CD4-positive, alpha-beta T cell (primary cell): ENCODE results near the gene HYAL1. TPM values are rescaled to one million over a fixed set of nuclear protein-coding genes. Genes with fewer than 3 reads are reported as not detected.

ENCODE experiments used
- ATAC-seq: fragments of 200-7000 bp; cut with Tn5 transposase; one replicate; pipeline ENCODE4 v1.10.0; 2022; ENCODE audit warnings: mild to moderate bottlenecking; ENCODE audit not compliant: poor library complexity
- CTCF ChIA-PET: fragments of 350-600 bp; sonication (Branson Sonifier 250); formaldehyde crosslinking; loops from one replicate; lab custom pipeline; 2021; ENCODE audit warnings: antibody characterized with exemption, inconsistent platforms; lab: Charles Lee
- POLR2A ChIA-PET: fragments of 350-600 bp; sonication (Branson Sonifier 250); formaldehyde crosslinking; loops from one replicate; lab custom pipeline; 2021; ENCODE audit warnings: antibody characterized with exemption, inconsistent platforms; lab: Charles Lee
- DNase-seq, 14 experiments: peaks; one replicate each; pipeline ENCODE4 v3.0.0-alpha.2; 2013 to 2020; ENCODE audit warnings: mixed read lengths in 2 of 14
- H3K27ac ChIP-seq, 2 donors: one replicate each; pipeline versions ENCODE4 v1.5.1 to v1.7.0; 2013; ENCODE audit warnings: low read length in 2 of 2, low read depth in 1 of 2, mild to moderate bottlenecking in 1 of 2
- H3K27me3 ChIP-seq, 2 experiments: 1 replicate in 1 of 2; 2 replicates in 1 of 2; pipeline versions ENCODE4 v1.6.1 to v1.7.0; 2013; ENCODE audit warnings: low read length in 2 of 2, control low read depth in 1 of 2, mild to moderate bottlenecking in 1 of 2, moderate library complexity in 1 of 2; ENCODE audit not compliant: insufficient read depth in 2 of 2, control insufficient read depth in 1 of 2
- H3K36me3 ChIP-seq: one replicate; pipeline ENCODE4 v1.6.1; 2013; ENCODE audit warnings: low read length, control low read depth; ENCODE audit not compliant: insufficient read depth
- H3K4me1 ChIP-seq: one replicate; pipeline ENCODE4 v1.6.1; 2013; ENCODE audit warnings: low read length, control low read depth; ENCODE audit not compliant: insufficient read depth
- H3K4me3 ChIP-seq: one replicate; pipeline ENCODE4 v1.5.1; 2013; ENCODE audit warnings: mild to moderate bottlenecking, low read length, moderate library complexity
- H3K9me3 ChIP-seq, 2 experiments: 1 replicate in 1 of 2; 2 replicates in 1 of 2; pipeline versions ENCODE4 v1.6.1 to v1.7.0; 2013; ENCODE audit warnings: low read length in 2 of 2, mild to moderate bottlenecking in 2 of 2, control low read depth in 1 of 2, moderate library complexity in 1 of 2; ENCODE audit not compliant: control insufficient read depth in 1 of 2, insufficient read depth in 1 of 2
- H3K27ac Mint-ChIP-seq: one replicate; pipeline ENCODE4 v1.8.0; 2020; ENCODE audit warnings: mixed read lengths
- H3K27me3 Mint-ChIP-seq: one replicate; pipeline ENCODE4 v1.8.0; 2021; ENCODE audit warnings: mixed read lengths
- H3K36me3 Mint-ChIP-seq: one replicate; pipeline ENCODE4 v1.8.0; 2021; ENCODE audit warnings: low read depth, mixed read lengths
- H3K4me1 Mint-ChIP-seq: one replicate; pipeline ENCODE4 v1.8.0; 2021; ENCODE audit warnings: low read depth, mixed read lengths
- H3K4me3 Mint-ChIP-seq: one replicate; pipeline ENCODE4 v1.8.0; 2020; ENCODE audit warnings: mild to moderate bottlenecking, mixed read lengths
- H3K9me3 Mint-ChIP-seq: one replicate; pipeline ENCODE4 v1.8.0; 2020; ENCODE audit warnings: mixed read lengths
- intact Hi-C, 2 experiments: fragments of 100-400 bp; cut with DNase I in 1 of 2; cut with micrococcal nuclease in 1 of 2; formaldehyde crosslinking; loops; one replicate each; pipeline versions ENCODE4 v1.15.1 to v1.9.0; 2023 to 2025; cut with DNase I, micrococcal nuclease
- polyA plus RNA-seq, 2 donors: library from polyadenylated mRNA; unstranded; fragments of 120-200 nt; gene quantifications; one replicate each; pipeline ENCODE4 v1.2.1, GENCODE V29; 2013
- total RNA-seq, 174 experiments: library from RNA in 2 of 174; stranded (reverse) in 2 of 174; gene quantifications; one replicate each; pipeline ENCODE4 v1.2.3 and lab custom pipeline; 2021 to 2026
- TF ChIP-seq, protein P1 (sequence below): fragments of 200-600 bp; IDR thresholded peaks from one replicate; pipeline ENCODE4 v1.8.0; 2022; ENCODE audit warnings: antibody characterized with exemption, mild to moderate bottlenecking

The HYAL1 gene, protein sequence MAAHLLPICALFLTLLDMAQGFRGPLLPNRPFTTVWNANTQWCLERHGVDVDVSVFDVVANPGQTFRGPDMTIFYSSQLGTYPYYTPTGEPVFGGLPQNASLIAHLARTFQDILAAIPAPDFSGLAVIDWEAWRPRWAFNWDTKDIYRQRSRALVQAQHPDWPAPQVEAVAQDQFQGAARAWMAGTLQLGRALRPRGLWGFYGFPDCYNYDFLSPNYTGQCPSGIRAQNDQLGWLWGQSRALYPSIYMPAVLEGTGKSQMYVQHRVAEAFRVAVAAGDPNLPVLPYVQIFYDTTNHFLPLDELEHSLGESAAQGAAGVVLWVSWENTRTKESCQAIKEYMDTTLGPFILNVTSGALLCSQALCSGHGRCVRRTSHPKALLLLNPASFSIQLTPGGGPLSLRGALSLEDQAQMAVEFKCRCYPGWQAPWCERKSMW
- total RNA-seq, result under 1 TPM in 1 of 2 experiments, not detected in 1; 0.38 TPM
- polyA plus RNA-seq (2013, experiment 1 of 2), result 0.33 TPM
- 0.42 TPM for polyA plus RNA-seq (2013, experiment 2 of 2)
- total RNA-seq (lab: John Stamatoyannopoulos, UW), result 0 to 0.71 (median 0.19) reads per million in 172 experiments

DNA sequence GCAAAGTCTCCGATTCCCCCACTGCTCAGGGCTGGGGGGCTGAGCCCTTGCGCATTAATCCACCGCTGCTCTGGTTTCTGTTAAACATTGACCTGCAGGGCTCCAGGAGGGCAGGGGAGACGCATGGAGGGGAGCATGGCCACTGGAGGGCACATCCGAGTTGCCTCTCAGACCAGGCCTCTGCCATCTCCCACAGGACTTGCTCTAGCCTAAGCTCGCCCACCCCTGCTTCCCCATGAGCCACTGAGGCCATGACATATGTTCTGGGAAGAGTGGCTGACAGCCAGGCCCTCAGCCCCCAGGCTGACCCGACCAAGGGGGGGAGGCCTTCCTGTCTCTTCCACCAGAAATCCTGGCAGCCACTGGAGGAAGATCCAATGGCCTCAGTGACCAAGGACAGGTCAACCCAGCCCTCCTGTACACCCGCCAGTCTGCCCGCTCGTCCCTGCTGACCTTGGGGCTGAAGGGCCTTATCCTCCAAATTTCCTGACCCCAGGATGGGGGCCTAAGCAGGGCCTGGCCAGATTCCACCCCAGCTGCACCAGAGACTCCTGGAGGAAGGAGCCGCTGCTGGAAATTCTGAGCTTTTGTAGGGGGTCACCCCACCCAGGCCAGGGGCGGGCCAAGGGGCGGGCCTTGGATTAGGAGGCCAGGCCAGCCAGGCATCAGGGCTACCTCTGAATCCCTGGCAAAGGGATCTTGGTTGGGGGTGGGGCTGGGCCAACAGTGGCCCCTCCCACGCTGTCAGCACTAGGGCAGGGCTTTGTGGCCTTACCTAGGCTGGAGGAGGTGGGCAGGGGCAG, at the start of gene HYAL1:
Gene HYAL1, minus strand, starts transcription at position 562 of the 803 bp plus-strand sequence. CDS start 618 bp downstream, outside the sequence.
- Mint-ChIP-seq H3K27me3 (no peaks in the 10 kb centered on the region), H3K36me3 (peaks cover 7% of the 10 kb centered on the region), H3K4me3 (no peak within 1 kb of the TSS), H3K27ac (no peak within 1 kb of the TSS), H3K9me3 (no peaks in the 10 kb centered on the region), H3K4me1 (peaks cover 24% of the 10 kb centered on the region)
- no peak within 1 kb of the TSS for H3K4me3 ChIP-seq
- TF ChIP-seq, protein P1, sequence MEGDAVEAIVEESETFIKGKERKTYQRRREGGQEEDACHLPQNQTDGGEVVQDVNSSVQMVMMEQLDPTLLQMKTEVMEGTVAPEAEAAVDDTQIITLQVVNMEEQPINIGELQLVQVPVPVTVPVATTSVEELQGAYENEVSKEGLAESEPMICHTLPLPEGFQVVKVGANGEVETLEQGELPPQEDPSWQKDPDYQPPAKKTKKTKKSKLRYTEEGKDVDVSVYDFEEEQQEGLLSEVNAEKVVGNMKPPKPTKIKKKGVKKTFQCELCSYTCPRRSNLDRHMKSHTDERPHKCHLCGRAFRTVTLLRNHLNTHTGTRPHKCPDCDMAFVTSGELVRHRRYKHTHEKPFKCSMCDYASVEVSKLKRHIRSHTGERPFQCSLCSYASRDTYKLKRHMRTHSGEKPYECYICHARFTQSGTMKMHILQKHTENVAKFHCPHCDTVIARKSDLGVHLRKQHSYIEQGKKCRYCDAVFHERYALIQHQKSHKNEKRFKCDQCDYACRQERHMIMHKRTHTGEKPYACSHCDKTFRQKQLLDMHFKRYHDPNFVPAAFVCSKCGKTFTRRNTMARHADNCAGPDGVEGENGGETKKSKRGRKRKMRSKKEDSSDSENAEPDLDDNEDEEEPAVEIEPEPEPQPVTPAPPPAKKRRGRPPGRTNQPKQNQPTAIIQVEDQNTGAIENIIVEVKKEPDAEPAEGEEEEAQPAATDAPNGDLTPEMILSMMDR, result no peak
- H3K9me3 ChIP-seq, result no peaks in the 10 kb centered on the region
- ChIA-PET CTCF (no interaction called here), POLR2A (interaction anchor here (1.4 kb wide), 1 partner anchor 18 kb away, joined by 4 read pairs; no protein-coding TSS in a partner anchor)
- DNase-seq, result peak in 1 of 14 experiments; percentile 28
- H3K27ac ChIP-seq, result no peak within 1 kb of the TSS
- peaks cover 22% of the 10 kb centered on the region for H3K4me1 ChIP-seq
- no peaks in the 10 kb centered on the region for H3K36me3 ChIP-seq
- no peak for ATAC-seq
- intact Hi-C loops, result no loop called here
- no peaks in the 10 kb centered on the region for H3K27me3 ChIP-seq

DNA sequence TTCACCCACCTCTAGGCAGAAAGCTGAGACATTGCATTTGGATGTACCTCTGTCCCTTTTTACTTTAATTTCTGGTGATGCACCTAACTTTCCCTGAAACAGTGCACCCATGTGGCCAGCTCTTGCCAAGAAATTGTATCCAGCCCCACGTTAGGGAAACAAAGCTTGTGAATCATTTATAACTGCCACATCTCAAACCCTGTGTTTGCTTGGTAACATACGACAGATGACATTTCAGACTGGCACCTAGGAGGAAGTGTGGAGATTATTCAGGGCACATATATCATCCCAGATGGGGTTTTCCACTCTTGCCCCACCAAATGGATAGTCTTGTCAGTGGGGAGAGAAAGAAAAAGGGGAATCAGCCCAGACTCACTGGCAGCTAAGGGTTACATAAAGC, 49.4 kb upstream of the HYAL1 start:
- DNase-seq, result peak in 2 of 14 experiments; percentile 49 to 58
- Mint-ChIP-seq H3K9me3 (no peaks in the 10 kb centered on the region), H3K36me3 (peaks cover 67% of the 10 kb centered on the region), H3K4me3 (peak overlapping the region; percentile 49), H3K27ac (peak overlapping the region; percentile 53), H3K4me1 (peaks cover 64% of the 10 kb centered on the region), H3K27me3 (no peaks in the 10 kb centered on the region)
- CTCF ChIA-PET, result interaction anchor here (0.7 to 1.1 kb wide), 3 partner anchors 13 to 1039 kb away, joined by 3 read pairs; no protein-coding TSS in a partner anchor
- ATAC-seq, result no peak
- Histone ChIP-seq H3K36me3 (peaks cover 72% of the 10 kb centered on the region), H3K9me3 (no peaks in the 10 kb centered on the region), H3K4me1 (peaks cover 74% of the 10 kb centered on the region), H3K27me3 (no peaks in the 10 kb centered on the region), H3K4me3 (no peak overlapping the region), H3K27ac (no peak overlapping the region)
- intact Hi-C loops, result loop anchor here in 1 of 2 experiments (5.0 kb wide), 2 partner anchors 1040 to 1150 kb away; partner anchors contain the start of genes DCAF1 and RBM15B
- TF ChIP-seq, protein P1, result no peak
- POLR2A ChIA-PET, result interaction anchor here (2.5 to 6.4 kb wide), 3 partner anchors 13 to 54 kb away, joined by 9 to 57 read pairs (median 42); partner anchors contain the start of genes HYAL3, NAA80 and RASSF1

DNA sequence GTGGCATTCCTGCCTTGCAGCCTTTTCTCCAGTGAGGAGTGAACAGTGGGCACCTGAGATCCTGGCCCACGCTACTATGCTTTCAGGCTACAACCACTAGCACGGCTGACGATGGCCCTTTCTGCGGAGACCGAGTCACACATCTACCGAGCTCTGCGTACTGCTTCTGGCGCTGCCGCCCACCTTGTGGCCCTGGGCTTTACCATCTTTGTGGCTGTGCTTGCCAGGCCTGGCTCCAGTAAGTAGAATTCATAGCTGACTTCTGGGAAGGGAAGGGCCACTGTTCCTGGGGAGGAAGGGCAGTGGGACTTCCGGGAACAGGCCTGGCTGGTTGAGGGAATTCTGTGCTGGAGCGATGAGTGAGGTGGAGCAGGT, 47.9 kb upstream of the HYAL1 start:
- DNase-seq (no peak), ATAC-seq (no peak)
- H3K36me3 ChIP-seq, result peaks cover 63% of the 10 kb centered on the region
- CTCF ChIA-PET, result interaction anchor here (0.9 to 1.7 kb wide), 4 partner anchors 27 to 1038 kb away, joined by 3 to 8 read pairs (median 4); no protein-coding TSS in a partner anchor
- H3K4me3 ChIP-seq, result peak overlapping the region; percentile 76
- peaks cover 64% of the 10 kb centered on the region for H3K36me3 Mint-ChIP-seq
- no peaks in the 10 kb centered on the region for H3K27me3 ChIP-seq
- H3K27me3 Mint-ChIP-seq, result no peaks in the 10 kb centered on the region
- peaks cover 61% of the 10 kb centered on the region for H3K4me1 Mint-ChIP-seq
- TF ChIP-seq, protein P1, result no peak
- H3K4me1 ChIP-seq, result peaks cover 73% of the 10 kb centered on the region
- intact Hi-C loops, result loop anchor here (1.0 to 5.0 kb wide), 6 partner anchors 8 to 1151 kb away; partner anchors contain the start of genes TMEM115 (in 2 of the 2), DCAF1 (in 1 of the 2), IFRD2 (in 1 of the 2) and RBM15B (in 1 of the 2)
- H3K9me3 Mint-ChIP-seq, result no peaks in the 10 kb centered on the region
- H3K27ac Mint-ChIP-seq, result peak overlapping the region; percentile 99
- peak overlapping the region; percentile 94 to 97 for H3K27ac ChIP-seq
- POLR2A ChIA-PET, result interaction anchor here (0.6 to 4.9 kb wide), 20 partner anchors 8 to 1034 kb away, joined by 3 to 214 read pairs (median 6); partner anchors contain the start of genes C3orf18, GNAI2, HEMK1 and HYAL2
- H3K9me3 ChIP-seq, result no peaks in the 10 kb centered on the region
- peak overlapping the region; percentile 97 for H3K4me3 Mint-ChIP-seq
